HCT116 (cell line): ENCODE results near the gene ANKRD63. TPM values are rescaled to one million over a fixed set of nuclear protein-coding genes. Genes with fewer than 3 reads are reported as not detected.

Experiments
- ATAC-seq: fragments of 200-7000 bp; cut with Tn5 transposase; 2 replicates; pipeline ENCODE4 v1.9.1; 2020; ENCODE audit warnings: mild to moderate bottlenecking, moderate library complexity
- BruUV-seq: library from RNA; stranded (reverse); fragments of 400-500 nt; replicated peaks from 2 replicates; lab custom pipeline; 2021; lab: Mats Ljungman, UMichigan
- CTCF ChIA-PET: fragments of 300-600 bp; sonication (Branson Sonifier 250); formaldehyde crosslinking; loops from one replicate; lab custom pipeline; 2021; ENCODE audit warnings: antibody characterized with exemption; lab: Charles Lee
- POLR2A ChIA-PET: fragments of 300-600, 350-600 bp; sonication (Branson Sonifier 250); formaldehyde crosslinking; loops from one replicate; lab custom pipeline; 2021; ENCODE audit warnings: antibody characterized with exemption; lab: Charles Lee
- RAD21 ChIA-PET, 2 experiments: fragments of 300-600 bp; sonication (Branson Sonifier 250); formaldehyde crosslinking; loops; one replicate each; lab custom pipeline; 2023; ENCODE audit warnings: low total read pairs in 2 of 2; ENCODE audit not compliant: uncharacterized antibody in 2 of 2, unreplicated experiment in 2 of 2, low non-redundant PET in 1 of 2; lab: Charles Lee
- DNase-seq: peaks from one replicate; pipeline ENCODE4 v3.0.0-alpha.2; 2010; ENCODE audit warnings: low read depth, low spot score
- H2AFZ ChIP-seq: fragments of 200-600 bp; shearing (Covaris generic), sonication (generic); 2 replicates; pipeline ENCODE4 v1.6.1; 2017; ENCODE audit warnings: low read depth, mixed run types, mixed read lengths, antibody characterized with exemption, low read length; ENCODE audit not compliant: poor library complexity, severe bottlenecking
- H3K27ac ChIP-seq: 2 replicates; pipeline ENCODE4 v1.5.1; 2012; ENCODE audit warnings: low read depth, low read length
- H3K27me3 ChIP-seq: fragments of 200-600 bp; sonication (generic); 2 replicates; pipeline ENCODE4 v1.6.1; 2016; ENCODE audit warnings: mixed run types, low read length, mixed read lengths; ENCODE audit not compliant: insufficient read depth
- H3K36me3 ChIP-seq, 2 experiments: fragments of 200-500 bp in 1 of 2; fragments of 200-600 bp in 1 of 2; sonication (Bioruptor generic) in 1 of 2; sonication (generic) in 1 of 2; 2 replicates each; pipeline versions ENCODE4 v1.5.1 to v1.6.1; 2014 to 2016; ENCODE audit warnings: low read length in 2 of 2, inconsistent platforms in 1 of 2, mixed read lengths in 1 of 2, mixed run types in 1 of 2; ENCODE audit not compliant: insufficient read depth in 2 of 2, control insufficient read depth in 1 of 2
- H3K4me1 ChIP-seq, 2 experiments: fragments of 200-600 bp in 1 of 2; sonication (generic) in 1 of 2; 2 replicates each; pipeline versions ENCODE4 v1.5.1 to v1.6.1; 2012 to 2017; ENCODE audit warnings: low read length in 2 of 2, inconsistent platforms in 1 of 2, mild to moderate bottlenecking in 1 of 2, mixed read lengths in 1 of 2, mixed run types in 1 of 2, moderate library complexity in 1 of 2; ENCODE audit not compliant: insufficient read depth in 2 of 2, control insufficient read depth in 1 of 2
- H3K4me2 ChIP-seq: fragments of 200-600 bp; sonication (generic); 2 replicates; pipeline ENCODE4 v1.6.1; 2017; ENCODE audit warnings: mixed run types, low read length, mixed read lengths
- H3K4me3 ChIP-seq, 2 experiments: fragments of 200-600 bp in 1 of 2; sonication (generic) in 1 of 2; replicated peaks in 1 of 2; 2 replicates each; pipeline ENCODE4 v1.5.1; 2011 to 2016; ENCODE audit warnings: low read length in 2 of 2, control low read depth in 1 of 2, low read depth in 1 of 2, mild to moderate bottlenecking in 1 of 2, mixed read lengths in 1 of 2, mixed run types in 1 of 2
- H3K79me2 ChIP-seq: fragments of 200-600 bp; sonication (generic); 2 replicates; pipeline ENCODE4 v1.6.1; 2017; ENCODE audit warnings: mild to moderate bottlenecking, mixed run types, low read length, moderate library complexity, mixed read lengths; ENCODE audit not compliant: insufficient read depth
- H3K9ac ChIP-seq: fragments of 200-600 bp; sonication (generic); 2 replicates; pipeline ENCODE4 v1.6.1; 2016; ENCODE audit warnings: low read length, mixed read lengths
- H3K9me2 ChIP-seq: fragments of 200-600 bp; sonication (generic), shearing (Covaris generic); 2 replicates; pipeline ENCODE4 v1.6.1; 2017; ENCODE audit warnings: mixed run types, mild to moderate bottlenecking, moderate library complexity; ENCODE audit not compliant: insufficient read depth
- H3K9me3 ChIP-seq, 2 experiments: fragments of 200-500 bp in 1 of 2; fragments of 200-600 bp in 1 of 2; sonication (Bioruptor generic) in 1 of 2; sonication (generic) in 1 of 2; 2 replicates each; pipeline ENCODE4 v1.6.1; 2014 to 2017; ENCODE audit warnings: low read length in 2 of 2, mixed read lengths in 2 of 2, inconsistent platforms in 1 of 2, low read depth in 1 of 2, mild to moderate bottlenecking in 1 of 2, mixed run types in 1 of 2, moderate library complexity in 1 of 2; ENCODE audit not compliant: control insufficient read depth in 1 of 2, insufficient read depth in 1 of 2
- H4K20me1 ChIP-seq: fragments of 200-600 bp; sonication (generic), shearing (Covaris generic); 2 replicates; pipeline ENCODE4 v1.6.1; 2017; ENCODE audit warnings: mixed run types, mild to moderate bottlenecking, moderate library complexity; ENCODE audit not compliant: insufficient read depth
- ATF3 ChIP-seq: IDR thresholded peaks from 2 replicates; pipeline ENCODE4 v1.6.1; 2012
- CBX3 ChIP-seq: IDR thresholded peaks from 2 replicates; pipeline ENCODE4 v1.6.1; 2012; ENCODE audit warnings: low read depth
- CEBPB ChIP-seq: IDR thresholded peaks from 2 replicates; pipeline ENCODE4 v1.6.1; 2012; ENCODE audit warnings: low read depth
- EGR1 ChIP-seq: IDR thresholded peaks from 2 replicates; pipeline ENCODE4 v1.6.1; 2012; ENCODE audit warnings: low read depth
- EZH2 ChIP-seq: fragments of 200-600 bp; sonication (generic); IDR thresholded peaks from 2 replicates; pipeline ENCODE4 v1.6.1; 2017; ENCODE audit warnings: antibody characterized with exemption, mixed run types
- EZH2phosphoT487 ChIP-seq: fragments of 200-600 bp; IDR thresholded peaks from 2 replicates; pipeline ENCODE4 v1.6.1; 2018; ENCODE audit warnings: antibody characterized with exemption, borderline replicate concordance
- MAX ChIP-seq: IDR thresholded peaks from 2 replicates; pipeline ENCODE4 v1.6.1; 2012
- POLR2A ChIP-seq: IDR thresholded peaks from 2 replicates; pipeline ENCODE4 v1.7.0; 2011; ENCODE audit warnings: borderline replicate concordance; ENCODE audit not compliant: insufficient read depth, insufficient read length; ENCODE audit errors: extremely low read depth
- POLR2AphosphoS5 ChIP-seq: IDR thresholded peaks from 2 replicates; pipeline ENCODE4 v1.6.1; 2011; ENCODE audit warnings: mild to moderate bottlenecking, low read depth, low read length, moderate library complexity
- SIN3A ChIP-seq: IDR thresholded peaks from 2 replicates; pipeline ENCODE4 v1.6.1; 2012; ENCODE audit warnings: low read depth
- SP1 ChIP-seq: IDR thresholded peaks from 2 replicates; pipeline ENCODE4 v1.6.1; 2012; ENCODE audit warnings: low read depth
- TCF7L2 ChIP-seq: IDR thresholded peaks from 2 replicates; pipeline ENCODE4 v1.7.0; 2011; ENCODE audit warnings: borderline replicate concordance, inconsistent platforms; ENCODE audit not compliant: insufficient read depth, insufficient read length; ENCODE audit errors: extremely low read depth
- ZFX ChIP-seq: fragments of 450-650 bp; IDR thresholded peaks from 2 replicates; pipeline ENCODE4 v1.6.1; 2017
- ZNF274 ChIP-seq: fragments of 200-500 bp; sonication (Bioruptor generic); IDR thresholded peaks from 2 replicates; pipeline ENCODE4 v1.6.1; 2014; ENCODE audit warnings: mild to moderate bottlenecking, low read depth, low read length, inconsistent platforms
- intact Hi-C: fragments of 100-400 bp; cut with micrococcal nuclease; formaldehyde crosslinking; loops from 2 replicates; pipeline ENCODE4 v1.10.0; 2022
- total RNA-seq: library from RNA; stranded (reverse); gene quantifications from one replicate; pipeline ENCODE4 v1.2.1, GENCODE V29; 2021; ENCODE audit not compliant: unreplicated experiment
- TF ChIP-seq, protein P1 (sequence below): IDR thresholded peaks from 2 replicates; pipeline ENCODE4 v1.6.1; 2011; ENCODE audit warnings: mild to moderate bottlenecking, low read length, moderate library complexity; ENCODE audit not compliant: insufficient replicate concordance; ENCODE audit errors: extremely low read depth
- TF ChIP-seq, protein P2 (sequence below): IDR thresholded peaks from 2 replicates; pipeline ENCODE4 v1.6.1; 2012; ENCODE audit warnings: low read depth

ANKRD63 gene
- total RNA-seq, 1 experiment from 2014 or later, result 0.89 TPM

DNA sequence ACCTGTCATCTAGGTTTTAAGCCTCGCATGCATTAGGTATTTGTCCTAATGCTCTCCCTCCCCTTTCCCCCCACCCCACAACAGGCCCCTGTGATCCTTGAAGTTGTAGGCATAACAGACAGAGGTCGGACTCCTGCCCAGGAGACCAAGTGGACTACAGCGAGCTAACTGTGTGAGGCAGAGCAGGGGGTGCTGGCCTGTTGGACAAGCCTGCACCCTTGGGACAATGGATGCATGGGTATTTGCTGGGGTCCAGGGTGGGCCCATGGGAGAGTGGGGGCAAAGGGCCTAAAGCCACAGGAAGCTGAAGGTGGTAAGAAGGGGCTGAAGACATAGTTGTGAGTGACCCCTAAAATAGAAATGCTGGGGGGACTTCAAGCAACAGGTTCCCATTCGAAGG is 22.4 kb upstream of the ANKRD63 start (continued):
- TF ChIP-seq, protein P1, sequence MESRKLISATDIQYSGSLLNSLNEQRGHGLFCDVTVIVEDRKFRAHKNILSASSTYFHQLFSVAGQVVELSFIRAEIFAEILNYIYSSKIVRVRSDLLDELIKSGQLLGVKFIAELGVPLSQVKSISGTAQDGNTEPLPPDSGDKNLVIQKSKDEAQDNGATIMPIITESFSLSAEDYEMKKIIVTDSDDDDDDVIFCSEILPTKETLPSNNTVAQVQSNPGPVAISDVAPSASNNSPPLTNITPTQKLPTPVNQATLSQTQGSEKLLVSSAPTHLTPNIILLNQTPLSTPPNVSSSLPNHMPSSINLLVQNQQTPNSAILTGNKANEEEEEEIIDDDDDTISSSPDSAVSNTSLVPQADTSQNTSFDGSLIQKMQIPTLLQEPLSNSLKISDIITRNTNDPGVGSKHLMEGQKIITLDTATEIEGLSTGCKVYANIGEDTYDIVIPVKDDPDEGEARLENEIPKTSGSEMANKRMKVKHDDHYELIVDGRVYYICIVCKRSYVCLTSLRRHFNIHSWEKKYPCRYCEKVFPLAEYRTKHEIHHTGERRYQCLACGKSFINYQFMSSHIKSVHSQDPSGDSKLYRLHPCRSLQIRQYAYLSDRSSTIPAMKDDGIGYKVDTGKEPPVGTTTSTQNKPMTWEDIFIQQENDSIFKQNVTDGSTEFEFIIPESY, result no peak
- TF ChIP-seq POLR2AphosphoS5 (no peak), ATF3 (no peak)

DNA sequence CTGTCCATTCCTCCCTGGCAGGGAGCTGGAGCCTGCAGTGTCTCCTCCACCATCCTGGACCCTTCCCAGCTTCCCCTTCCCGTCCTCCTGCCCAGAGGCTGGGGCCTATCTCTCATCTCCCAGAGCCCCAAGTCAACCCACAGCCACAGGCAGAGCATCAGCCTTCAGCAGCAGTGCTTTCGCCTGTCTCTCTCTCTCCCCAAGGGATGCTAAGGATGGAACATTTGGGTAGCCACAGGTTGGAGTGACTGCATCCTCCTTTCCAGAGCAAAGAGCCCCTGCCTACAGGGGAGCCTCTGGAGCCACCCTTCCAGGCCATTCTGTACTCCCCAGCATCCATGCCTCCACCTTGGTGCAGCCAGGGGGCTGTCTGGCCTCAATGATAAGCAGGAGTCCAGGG is 20.7 kb upstream of the ANKRD63 start:
- TF ChIP-seq, protein P2, sequence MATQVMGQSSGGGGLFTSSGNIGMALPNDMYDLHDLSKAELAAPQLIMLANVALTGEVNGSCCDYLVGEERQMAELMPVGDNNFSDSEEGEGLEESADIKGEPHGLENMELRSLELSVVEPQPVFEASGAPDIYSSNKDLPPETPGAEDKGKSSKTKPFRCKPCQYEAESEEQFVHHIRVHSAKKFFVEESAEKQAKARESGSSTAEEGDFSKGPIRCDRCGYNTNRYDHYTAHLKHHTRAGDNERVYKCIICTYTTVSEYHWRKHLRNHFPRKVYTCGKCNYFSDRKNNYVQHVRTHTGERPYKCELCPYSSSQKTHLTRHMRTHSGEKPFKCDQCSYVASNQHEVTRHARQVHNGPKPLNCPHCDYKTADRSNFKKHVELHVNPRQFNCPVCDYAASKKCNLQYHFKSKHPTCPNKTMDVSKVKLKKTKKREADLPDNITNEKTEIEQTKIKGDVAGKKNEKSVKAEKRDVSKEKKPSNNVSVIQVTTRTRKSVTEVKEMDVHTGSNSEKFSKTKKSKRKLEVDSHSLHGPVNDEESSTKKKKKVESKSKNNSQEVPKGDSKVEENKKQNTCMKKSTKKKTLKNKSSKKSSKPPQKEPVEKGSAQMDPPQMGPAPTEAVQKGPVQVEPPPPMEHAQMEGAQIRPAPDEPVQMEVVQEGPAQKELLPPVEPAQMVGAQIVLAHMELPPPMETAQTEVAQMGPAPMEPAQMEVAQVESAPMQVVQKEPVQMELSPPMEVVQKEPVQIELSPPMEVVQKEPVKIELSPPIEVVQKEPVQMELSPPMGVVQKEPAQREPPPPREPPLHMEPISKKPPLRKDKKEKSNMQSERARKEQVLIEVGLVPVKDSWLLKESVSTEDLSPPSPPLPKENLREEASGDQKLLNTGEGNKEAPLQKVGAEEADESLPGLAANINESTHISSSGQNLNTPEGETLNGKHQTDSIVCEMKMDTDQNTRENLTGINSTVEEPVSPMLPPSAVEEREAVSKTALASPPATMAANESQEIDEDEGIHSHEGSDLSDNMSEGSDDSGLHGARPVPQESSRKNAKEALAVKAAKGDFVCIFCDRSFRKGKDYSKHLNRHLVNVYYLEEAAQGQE, result no peak
- TF ChIP-seq, protein P1, result no peak
- TF ChIP-seq EZH2phosphoT487, result no peak
- no peak for TF ChIP-seq TCF7L2
- TF ChIP-seq ZFX, result no peak
- no peak for TF ChIP-seq SIN3A
- TF ChIP-seq SP1, result no peak
- no peak for TF ChIP-seq CBX3
- no peak for TF ChIP-seq CEBPB
- no peak for TF ChIP-seq POLR2A
- TF ChIP-seq ZNF274, result no peak
- TF ChIP-seq ATF3, result no peak
- TF ChIP-seq MAX, result no peak
- TF ChIP-seq EZH2, result no peak
- no peak for TF ChIP-seq EGR1
- TF ChIP-seq, all 23 proteins: peak for 0
- ATAC-seq, result no peak
- H3K4me1 ChIP-seq, result peaks cover 2 to 11% of the 10 kb centered on the region in 2 experiments; a peak in 1 of 4 replicates
- RAD21 ChIA-PET, result no interaction called here
- no peaks in the 10 kb centered on the region for H3K79me2 ChIP-seq
- DNase-seq, result no peak
- no peak overlapping the region for H3K4me3 ChIP-seq
- CTCF ChIA-PET, result interaction anchor here (1.5 kb wide), 1 partner anchor 14 kb away, joined by 3 read pairs; no protein-coding TSS in a partner anchor
- BruUV-seq, result no TSS peak
- H4K20me1 ChIP-seq, result no peaks in the 10 kb centered on the region
- intact Hi-C loops, result no loop called here
- H3K9ac ChIP-seq, result no peak overlapping the region
- no peaks in the 10 kb centered on the region for H3K36me3 ChIP-seq
- POLR2A ChIA-PET, result no interaction called here
- no peaks in the 10 kb centered on the region for H3K9me3 ChIP-seq
- no peaks in the 10 kb centered on the region for H3K27me3 ChIP-seq
- H3K27ac ChIP-seq, result no peak overlapping the region
- H2AFZ ChIP-seq, result no peak overlapping the region
- H3K4me2 ChIP-seq, result no peak overlapping the region
- no peaks in the 10 kb centered on the region for H3K9me2 ChIP-seq
